WERI-Rb-1 (cell line): ENCODE data around the gene STEAP3.

Experiments used
- DNase-seq: peaks from one replicate; pipeline ENCODE4 v3.0.0-alpha.2; 2020
- H3K27ac ChIP-seq: fragments of 250-450 bp; sonication (Bioruptor Pico); 2 replicates; pipeline ENCODE4 v1.5.1; 2020; ENCODE audit warnings: mild to moderate bottlenecking, moderate library complexity
- H3K27me3 ChIP-seq: fragments of 250-450 bp; sonication (Bioruptor Pico); 2 replicates; pipeline ENCODE4 v1.5.1; 2021; ENCODE audit warnings: mild to moderate bottlenecking, low read depth, moderate library complexity; ENCODE audit not compliant: insufficient read depth, severe bottlenecking
- H3K36me3 ChIP-seq: fragments of 250-450 bp; sonication (Bioruptor Pico); 2 replicates; pipeline ENCODE4 v1.5.1; 2020; ENCODE audit warnings: mild to moderate bottlenecking, moderate library complexity
- H3K4me3 ChIP-seq: 2 replicates; pipeline ENCODE4 v1.5.1; 2011; ENCODE audit warnings: low read depth, mild to moderate bottlenecking, control low read depth, low read length
- H3K9me3 ChIP-seq: fragments of 250-450 bp; sonication (Bioruptor Pico); 2 replicates; pipeline ENCODE4 v1.5.1; 2021; ENCODE audit warnings: mild to moderate bottlenecking, moderate library complexity; ENCODE audit not compliant: severe bottlenecking
- TF ChIP-seq, protein P1 (sequence below): IDR thresholded peaks from 2 replicates; pipeline ENCODE4 v1.5.1; 2011; ENCODE audit warnings: low read depth, mild to moderate bottlenecking, control low read depth, inconsistent platforms, low read length

Gene STEAP3

DNA sequence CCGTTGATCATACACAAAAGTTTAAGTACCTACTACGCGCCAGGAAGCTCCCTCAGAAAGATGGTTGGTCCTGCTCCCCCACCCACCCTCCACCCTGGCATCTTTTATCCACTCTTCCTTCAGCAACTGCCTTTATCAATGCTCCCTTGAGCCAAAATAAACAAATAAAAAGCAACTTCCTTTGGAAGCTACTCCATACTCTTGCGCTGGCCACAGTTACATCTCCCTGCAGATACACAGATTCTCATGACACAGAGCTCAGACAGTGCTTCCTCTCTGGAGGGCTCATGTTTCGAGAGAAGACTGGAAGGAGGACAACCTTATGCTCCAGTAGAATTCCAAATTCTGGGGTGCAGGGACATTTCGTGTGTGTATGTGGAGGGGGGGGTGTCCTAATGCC, 3.8 kb upstream of the STEAP3 start:
- TF ChIP-seq, protein P1, sequence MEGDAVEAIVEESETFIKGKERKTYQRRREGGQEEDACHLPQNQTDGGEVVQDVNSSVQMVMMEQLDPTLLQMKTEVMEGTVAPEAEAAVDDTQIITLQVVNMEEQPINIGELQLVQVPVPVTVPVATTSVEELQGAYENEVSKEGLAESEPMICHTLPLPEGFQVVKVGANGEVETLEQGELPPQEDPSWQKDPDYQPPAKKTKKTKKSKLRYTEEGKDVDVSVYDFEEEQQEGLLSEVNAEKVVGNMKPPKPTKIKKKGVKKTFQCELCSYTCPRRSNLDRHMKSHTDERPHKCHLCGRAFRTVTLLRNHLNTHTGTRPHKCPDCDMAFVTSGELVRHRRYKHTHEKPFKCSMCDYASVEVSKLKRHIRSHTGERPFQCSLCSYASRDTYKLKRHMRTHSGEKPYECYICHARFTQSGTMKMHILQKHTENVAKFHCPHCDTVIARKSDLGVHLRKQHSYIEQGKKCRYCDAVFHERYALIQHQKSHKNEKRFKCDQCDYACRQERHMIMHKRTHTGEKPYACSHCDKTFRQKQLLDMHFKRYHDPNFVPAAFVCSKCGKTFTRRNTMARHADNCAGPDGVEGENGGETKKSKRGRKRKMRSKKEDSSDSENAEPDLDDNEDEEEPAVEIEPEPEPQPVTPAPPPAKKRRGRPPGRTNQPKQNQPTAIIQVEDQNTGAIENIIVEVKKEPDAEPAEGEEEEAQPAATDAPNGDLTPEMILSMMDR, result no peak
- DNase-seq, result no peak
- no peaks in the 10 kb centered on the region for H3K9me3 ChIP-seq
- no peak overlapping the region for H3K27ac ChIP-seq
- H3K27me3 ChIP-seq, result no peaks in the 10 kb centered on the region
- no peak overlapping the region for H3K4me3 ChIP-seq
- H3K36me3 ChIP-seq, result no peaks in the 10 kb centered on the region

DNA sequence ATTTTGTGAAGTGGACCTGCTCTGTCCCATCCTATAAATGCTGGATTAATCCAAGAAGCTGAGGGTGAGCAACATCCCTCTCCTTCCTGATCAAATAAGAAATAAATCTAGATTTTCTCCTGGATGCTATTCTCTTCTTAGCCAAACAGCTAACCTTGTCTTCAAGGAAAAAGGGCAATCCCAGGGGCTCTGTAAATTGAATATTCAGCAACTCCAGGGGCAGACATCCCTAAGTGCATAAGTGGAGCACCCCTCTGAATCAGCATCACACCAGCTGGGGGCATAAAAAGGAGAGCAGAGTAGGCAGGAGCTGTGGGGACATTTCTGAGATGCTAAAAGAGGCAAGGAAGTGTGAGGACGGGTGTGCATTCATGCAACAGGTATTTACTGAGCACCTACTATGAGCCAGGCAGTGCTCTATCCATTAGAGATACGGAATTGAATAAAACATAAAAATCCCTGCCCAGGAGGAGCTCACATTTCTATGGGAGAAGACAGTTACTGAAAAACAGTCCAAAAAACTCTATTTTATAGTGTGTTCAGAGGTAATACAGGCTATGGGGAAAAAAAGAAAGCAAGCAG, 2.8 kb upstream of the STEAP3 start:
- Histone ChIP-seq H3K4me3 (no peak overlapping the region), H3K36me3 (no peaks in the 10 kb centered on the region), H3K9me3 (no peaks in the 10 kb centered on the region), H3K27me3 (no peaks in the 10 kb centered on the region), H3K27ac (no peak overlapping the region)
- DNase-seq, result no peak
- TF ChIP-seq, protein P1, result no peak

DNA sequence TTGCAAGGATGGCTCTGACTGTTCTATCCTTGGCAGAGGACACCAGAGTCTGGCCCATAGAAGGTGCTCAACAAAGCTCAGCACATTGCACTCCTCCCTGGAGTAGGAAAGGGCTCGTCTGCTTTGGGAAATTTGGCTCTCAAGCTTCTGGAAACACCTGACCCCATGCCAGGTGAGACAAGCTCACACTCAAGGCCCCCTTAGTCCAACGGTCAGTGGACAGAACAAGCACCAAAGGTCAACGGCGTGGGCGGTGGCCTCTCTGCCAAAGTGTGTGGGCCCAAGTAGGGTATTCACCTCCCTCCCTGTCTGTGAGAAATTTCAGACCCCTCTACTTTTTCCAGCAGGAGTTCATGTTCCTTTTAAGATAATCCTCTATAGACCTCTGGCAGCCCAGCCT, 2.0 kb upstream of the STEAP3 start:
- no peaks in the 10 kb centered on the region for H3K36me3 ChIP-seq
- no peaks in the 10 kb centered on the region for H3K27me3 ChIP-seq
- H3K27ac ChIP-seq, result no peak overlapping the region
- no peak overlapping the region for H3K4me3 ChIP-seq
- no peak for DNase-seq
- no peaks in the 10 kb centered on the region for H3K9me3 ChIP-seq
- TF ChIP-seq, protein P1, result no peak

DNA sequence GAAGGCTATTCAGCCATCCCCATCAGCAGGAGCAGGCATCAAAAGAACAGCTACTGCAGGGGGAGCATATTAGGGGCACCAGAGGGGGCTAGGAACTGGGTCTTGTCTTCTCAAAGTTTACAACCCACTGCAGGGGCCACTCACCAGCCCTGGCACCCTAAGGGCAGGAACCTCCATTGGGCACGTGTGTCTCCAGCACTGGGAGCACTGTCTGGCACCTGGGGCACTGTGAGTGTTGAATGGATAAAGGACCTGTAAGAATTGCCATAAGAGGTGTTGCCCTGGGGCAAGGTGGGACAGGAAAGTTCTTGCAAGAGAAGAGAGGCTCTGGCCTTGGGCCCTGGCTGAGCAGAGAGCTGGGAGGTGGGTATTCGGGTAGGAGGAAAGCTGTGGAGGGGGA, 1.4 kb upstream of the STEAP3 start:
- no peak for DNase-seq
- Histone ChIP-seq H3K27ac (no peak overlapping the region), H3K9me3 (no peaks in the 10 kb centered on the region), H3K36me3 (no peaks in the 10 kb centered on the region), H3K4me3 (no peak overlapping the region), H3K27me3 (no peaks in the 10 kb centered on the region)
- TF ChIP-seq, protein P1, result no peak

DNA sequence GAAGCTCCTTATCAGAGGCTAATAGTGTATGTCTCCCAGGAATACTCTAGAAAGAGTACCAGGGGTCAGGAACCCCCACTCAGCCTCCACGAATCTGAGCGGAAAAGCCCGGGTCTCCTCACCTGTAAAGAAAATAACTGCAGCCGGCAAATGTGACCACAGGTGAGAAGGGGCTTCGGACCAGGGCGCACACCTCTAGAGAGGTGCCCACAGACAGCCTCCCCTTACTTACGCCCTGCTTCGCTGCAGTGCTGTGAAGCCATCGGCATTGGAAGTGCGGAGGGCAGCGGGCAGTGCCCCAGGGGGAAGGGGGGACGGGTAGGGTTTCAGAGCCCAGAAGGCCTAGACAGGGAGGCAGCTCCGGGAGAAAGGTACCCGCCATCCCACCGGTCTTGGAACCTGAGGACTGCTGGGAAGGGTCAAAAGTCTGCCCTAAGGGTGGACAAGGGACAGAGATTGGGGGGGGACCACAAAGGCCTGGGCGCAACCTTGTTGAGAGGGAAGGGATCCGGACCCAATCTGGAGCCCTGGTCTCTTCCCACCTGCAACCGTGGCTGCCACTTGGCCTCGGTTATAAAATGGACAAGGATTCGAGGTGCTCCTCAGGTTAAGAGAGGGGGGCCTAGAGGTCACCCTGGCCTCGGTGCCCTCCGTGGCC, 642 bp upstream of the STEAP3 start:
- no peak for DNase-seq
- TF ChIP-seq, protein P1, result no peak
- Histone ChIP-seq H3K27ac (peak overlapping the region; percentile 72), H3K9me3 (no peaks in the 10 kb centered on the region), H3K27me3 (no peaks in the 10 kb centered on the region), H3K4me3 (peak overlapping the region; percentile 88), H3K36me3 (no peaks in the 10 kb centered on the region)
